ENCODE data around the gene CHGA.

Gene CHGA

GRCh38 chr14:92905667-92906066 is 17.3 kb upstream of the CHGA start:
- DNase-seq = no peak

- no peak for DNase-seq
These were observed 16.5 kb upstream of the CHGA start for GRCh38 chr14:92906420-92906819.

- no peak for DNase-seq
These were observed 16.1 kb upstream of the CHGA start for GRCh38 chr14:92906823-92907222.

- no peak for DNase-seq
These were observed 15.5 kb upstream of the CHGA start for GRCh38 chr14:92907316-92907911.

GRCh38 chr14:92914087-92914656 is 8.8 kb upstream of the CHGA start:
- peak; percentile 13 for DNase-seq

- no peak for DNase-seq
These were observed 6.7 kb upstream of the CHGA start for GRCh38 chr14:92916201-92916600.

- DNase-seq = no peak
These were observed 5.7 kb upstream of the CHGA start for GRCh38 chr14:92917041-92917940.

GRCh38 chr14:92917956-92918355 is 5.0 kb upstream of the CHGA start:
- no peak for DNase-seq

GRCh38 chr14:92920001-92920400 is 2.9 kb upstream of the CHGA start:
- no peak for DNase-seq

- DNase-seq = no peak
These were observed 705 bp upstream of the CHGA start for GRCh38 chr14:92922155-92922735.

GRCh38 chr14:92923744-92924103 is 774 bp downstream of the CHGA start:
- DNase-seq = no peak

GRCh38 chr14:92924247-92924646 is 1.3 kb downstream of the CHGA start:
- DNase-seq = no peak

- DNase-seq = no peak
These were observed 2.5 kb downstream of the CHGA start for GRCh38 chr14:92925446-92925845.

GRCh38 chr14:92926180-92926845 is 3.4 kb downstream of the CHGA start:
- DNase-seq = no peak

GRCh38 chr14:92926931-92927330 is 4.0 kb downstream of the CHGA start:
- no peak for DNase-seq

GRCh38 chr14:92927349-92928257 is 4.7 kb downstream of the CHGA start:
- no peak for DNase-seq

GRCh38 chr14:92928258-92928629 is 5.3 kb downstream of the CHGA start:
- no peak for DNase-seq

- DNase-seq = no peak
These were observed 6.2 kb downstream of the CHGA start for GRCh38 chr14:92928961-92929688.

GRCh38 chr14:92929689-92930608 is 7.0 kb downstream of the CHGA start:
- DNase-seq = no peak
